GM21515 (cell line): ENCODE results near the gene PABPN1L.

Experiments used
- ATAC-seq: cut with Tn5 transposase; IDR thresholded peaks from one replicate; pipeline ENCODE4 v1.9.1; 2021; ENCODE audit not compliant: unreplicated experiment

The PABPN1L gene

DNA sequence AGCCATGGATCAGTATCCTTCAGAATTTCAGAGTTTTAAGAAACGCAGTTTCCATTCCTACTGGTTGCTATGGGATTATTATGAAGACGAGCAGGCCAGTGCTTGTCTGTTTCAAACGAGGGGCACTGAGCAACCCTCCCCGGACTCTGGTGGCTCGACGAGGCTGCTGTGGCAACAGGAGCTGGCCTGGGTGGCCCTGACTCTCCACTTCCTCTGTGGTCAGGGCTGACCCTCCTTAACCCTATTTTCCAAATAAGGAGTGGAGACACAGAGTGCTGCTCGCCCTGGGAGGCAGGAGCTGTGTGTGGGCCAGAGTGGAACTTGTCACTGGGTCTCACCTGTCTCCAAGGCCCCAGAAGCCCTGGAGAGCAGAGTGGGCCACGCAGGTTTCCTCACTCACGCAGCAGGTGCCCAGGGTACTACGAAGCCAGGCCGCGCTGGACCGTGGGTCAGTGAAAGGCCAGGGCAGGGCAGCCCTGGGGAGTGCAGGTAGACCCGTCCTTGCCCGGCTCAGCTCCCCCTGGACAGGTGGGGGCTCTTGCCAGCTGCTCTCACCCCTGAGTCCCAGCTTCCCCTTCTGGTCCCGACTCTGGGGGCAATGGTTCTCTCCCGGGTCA, 13.0 kb downstream of the PABPN1L start:
- ATAC-seq, result no peak

- ATAC-seq, result no peak
These were observed 14.8 kb downstream of the PABPN1L start for GRCh38 chr16:88851616-88852015.

- no peak for ATAC-seq
These were observed 15.8 kb downstream of the PABPN1L start for GRCh38 chr16:88850531-88851199.

DNA sequence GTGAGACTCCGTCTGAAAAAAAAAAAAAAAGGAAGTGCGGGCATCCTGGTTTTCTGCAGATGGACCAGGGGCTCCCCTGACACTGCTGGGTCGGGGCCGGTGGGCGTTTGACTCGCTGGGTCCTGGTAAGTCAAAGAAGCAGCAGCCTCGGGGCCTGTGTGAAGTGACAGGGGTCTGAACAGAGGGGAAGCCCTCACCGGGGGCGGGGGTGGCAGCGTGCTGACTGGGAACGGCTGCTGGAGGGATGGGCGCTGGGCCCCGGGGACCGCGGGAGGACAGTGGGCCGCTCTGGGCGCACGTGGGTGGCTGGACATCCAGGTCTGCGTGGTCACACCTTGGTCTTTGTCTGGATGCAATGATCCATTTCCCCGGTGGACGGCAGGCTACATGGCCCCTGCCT, 17.9 kb downstream of the PABPN1L start:
- no peak for ATAC-seq

DNA sequence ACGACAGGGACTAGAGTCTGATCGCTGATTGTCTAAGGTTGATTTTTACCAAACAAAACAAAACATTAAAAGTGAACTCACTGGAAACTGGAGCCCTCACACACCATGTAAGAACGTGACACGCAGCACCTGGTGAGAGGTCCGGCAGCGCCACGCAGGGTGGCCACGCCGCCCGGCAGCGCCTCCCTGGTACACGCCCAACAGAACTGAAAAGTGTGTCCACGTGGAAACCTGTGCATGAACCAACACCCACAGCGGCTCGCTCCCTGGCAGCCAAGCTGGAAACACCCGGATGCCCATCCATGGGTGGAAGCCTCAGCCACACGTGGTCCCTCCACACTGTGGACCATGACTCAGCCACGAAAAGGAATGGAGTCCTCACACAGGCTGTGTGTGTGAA, 18.8 kb downstream of the PABPN1L start:
- no peak for ATAC-seq

DNA sequence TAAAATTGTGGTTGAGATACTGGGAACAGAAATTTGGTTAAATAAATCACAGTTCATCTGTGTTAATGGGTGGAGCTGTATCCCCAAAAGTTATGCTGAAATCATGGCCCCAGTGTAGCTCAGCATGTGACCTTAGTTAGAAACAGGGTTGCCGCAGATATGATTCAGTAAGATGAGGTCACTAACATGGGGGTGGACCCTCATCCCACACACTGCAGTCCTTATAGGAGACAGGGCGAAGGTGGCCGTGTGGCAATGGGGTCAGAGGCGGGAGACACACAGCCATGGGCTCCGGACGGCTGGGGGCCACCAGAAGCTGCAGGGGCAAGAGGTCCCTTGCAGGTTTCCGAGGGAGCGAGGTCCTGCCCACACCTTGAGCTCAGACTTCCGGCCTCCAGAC, 20.4 kb downstream of the PABPN1L start:
- no peak for ATAC-seq

GRCh38 chr16:88844419-88845036, 21.9 kb downstream of the PABPN1L start:
- ATAC-seq, result no peak

GRCh38 chr16:88843256-88843655, 23.2 kb downstream of the PABPN1L start:
- no peak for ATAC-seq

DNA sequence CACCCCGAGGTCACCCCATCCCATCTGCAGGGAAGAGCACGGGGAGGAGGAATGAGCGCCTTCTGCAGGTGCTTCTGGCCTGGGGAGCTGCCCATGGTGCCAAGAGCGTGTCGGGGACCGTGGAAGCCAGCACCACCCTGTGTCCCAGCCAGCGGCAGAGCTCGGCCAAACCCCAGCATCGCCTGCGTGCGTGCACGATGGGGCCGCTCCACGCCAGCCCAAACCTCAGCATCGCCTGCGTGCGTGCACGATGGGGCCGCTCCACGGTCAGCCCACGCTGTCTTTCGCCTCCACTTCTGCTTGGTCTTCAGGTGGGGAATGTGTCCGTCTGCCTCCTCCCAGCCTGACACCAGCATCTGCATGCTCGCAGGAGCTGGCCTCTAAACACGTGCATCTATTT, 23.7 kb downstream of the PABPN1L start:
- no peak for ATAC-seq

GRCh38 chr16:88842308-88842756, 24.1 kb downstream of the PABPN1L start:
- ATAC-seq, result no peak

DNA sequence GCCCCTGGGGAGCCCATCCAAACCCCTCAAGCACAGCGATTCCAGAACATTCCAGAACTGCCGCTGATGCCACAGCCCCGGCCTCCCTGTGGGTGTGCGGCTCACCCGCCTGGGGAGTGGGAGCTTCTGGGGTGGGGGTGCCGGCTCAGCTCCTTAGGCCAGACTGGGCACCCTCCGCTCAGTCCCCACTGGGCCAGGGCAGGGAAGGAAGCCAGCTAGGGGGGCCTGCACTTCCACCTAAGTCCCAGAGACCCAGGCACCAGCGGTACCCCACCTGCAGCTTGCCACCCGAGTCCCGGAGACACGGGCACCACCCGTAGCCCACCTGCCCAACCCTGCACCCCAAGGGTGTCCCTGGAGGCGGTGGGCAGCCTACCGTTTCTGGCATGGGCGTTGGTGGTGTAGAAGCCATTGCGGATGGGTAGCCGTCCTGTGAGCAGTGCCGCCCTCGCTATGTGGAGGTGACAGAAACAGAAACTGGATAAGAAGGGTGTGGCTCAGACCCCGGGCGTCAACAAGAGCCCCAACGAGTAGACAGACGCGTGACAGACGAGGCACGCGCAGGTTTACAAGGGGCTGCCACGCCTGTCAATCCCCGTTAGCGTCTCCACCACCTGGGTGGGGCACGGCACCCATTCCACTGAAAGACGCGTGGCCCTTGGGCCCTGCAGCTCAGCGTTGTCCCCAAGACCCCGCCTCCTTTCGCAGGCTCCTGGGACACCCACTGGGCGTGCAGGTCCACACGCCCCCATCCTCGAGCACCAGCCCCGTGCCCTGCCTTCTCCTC, 24.7 kb downstream of the PABPN1L start:
- no peak for ATAC-seq

DNA sequence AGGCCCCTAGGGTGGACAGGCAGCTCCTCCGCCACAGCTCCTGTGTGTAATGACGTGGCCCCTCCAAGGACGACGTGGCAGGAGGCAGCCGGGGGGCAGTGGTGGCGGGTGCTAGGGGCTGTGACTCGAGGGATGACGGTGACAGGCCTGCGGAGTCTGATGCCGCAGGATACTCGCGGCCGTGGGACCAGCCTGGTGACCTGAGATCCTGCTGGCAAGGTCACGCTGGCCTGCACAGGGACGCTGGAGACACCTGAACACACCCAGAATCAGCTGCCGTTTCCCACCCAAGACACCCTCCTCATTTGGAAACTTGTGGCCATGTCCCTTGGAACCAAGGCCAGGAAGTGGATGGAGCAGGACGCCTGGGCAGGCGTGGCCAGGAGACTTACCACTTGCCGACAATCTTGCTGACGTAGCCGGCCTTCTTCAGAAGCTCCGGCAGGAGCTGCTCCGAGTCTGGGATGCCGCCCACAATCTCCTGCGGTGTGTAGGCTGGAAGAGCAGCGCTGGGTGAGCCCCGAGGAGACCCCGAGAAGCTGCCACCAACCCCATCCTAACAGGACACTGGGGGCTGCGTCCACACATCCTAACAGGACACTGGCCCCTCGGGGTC, 25.8 kb downstream of the PABPN1L start:
- no peak for ATAC-seq

- ATAC-seq, result no peak
These were observed 26.5 kb downstream of the PABPN1L start for GRCh38 chr16:88839745-88840599.

GRCh38 chr16:88839026-88839529, 27.4 kb downstream of the PABPN1L start:
- ATAC-seq, result no peak

DNA sequence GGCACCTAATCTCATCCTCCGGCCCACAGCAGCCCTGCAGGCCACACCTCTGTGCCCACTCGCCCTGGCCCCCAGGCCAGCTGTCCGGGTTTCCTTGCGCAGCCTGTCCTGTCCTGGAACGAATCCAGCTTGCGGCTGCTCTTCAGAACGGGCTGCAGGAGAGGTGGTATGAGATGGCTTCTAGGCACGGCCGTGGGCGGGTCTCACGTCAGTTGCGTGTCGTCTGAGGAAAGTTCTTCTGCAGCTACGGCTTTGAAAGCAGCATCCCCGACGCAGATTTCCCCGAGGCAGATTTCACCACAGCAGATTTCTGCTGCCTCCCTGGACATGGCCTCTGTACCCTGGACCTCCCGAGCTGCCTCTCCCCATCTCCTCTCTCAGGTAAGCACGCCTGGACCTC, 27.9 kb downstream of the PABPN1L start:
- no peak for ATAC-seq

DNA sequence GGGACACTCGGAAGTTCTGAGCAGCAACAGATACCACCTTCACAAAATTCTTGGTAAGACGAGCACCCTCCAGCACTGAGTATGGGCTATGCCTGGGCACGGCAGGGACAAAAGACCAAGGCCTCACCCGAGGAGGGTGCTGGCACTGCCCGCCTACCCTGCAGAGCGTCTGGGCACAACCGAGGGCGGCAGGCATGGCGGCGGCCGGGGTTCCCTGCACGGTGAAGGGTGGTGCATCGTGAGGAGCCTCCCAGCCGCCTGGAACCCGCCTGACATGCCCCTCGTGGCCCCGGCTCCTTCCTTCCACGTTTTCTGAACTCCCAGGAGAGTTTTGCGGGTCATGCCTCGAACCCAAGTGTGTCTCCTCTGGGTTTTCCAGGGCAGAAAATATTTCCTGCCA, 28.7 kb downstream of the PABPN1L start:
- no peak for ATAC-seq

DNA sequence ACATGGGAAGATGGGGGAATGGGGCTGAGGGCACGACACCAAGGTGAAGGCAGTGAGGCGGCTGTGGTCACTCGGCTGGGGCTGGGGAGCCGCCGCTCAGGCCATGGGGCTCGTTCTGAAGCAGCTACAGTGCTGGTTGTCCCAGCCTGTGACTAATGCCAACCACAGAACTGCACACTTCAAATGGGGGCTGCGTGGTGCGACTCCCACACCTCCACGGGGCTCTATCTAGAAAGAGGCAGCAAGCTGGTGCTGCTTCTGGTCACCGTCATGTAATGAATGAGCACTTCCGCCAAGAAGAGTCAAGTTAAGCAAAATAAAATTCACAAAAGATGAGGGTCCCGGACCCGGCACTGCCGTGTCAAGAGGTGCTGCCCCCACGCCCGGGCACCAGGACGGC, 29.7 kb downstream of the PABPN1L start:
- ATAC-seq, result no peak

GRCh38 chr16:88835818-88836217, 30.6 kb downstream of the PABPN1L start:
- ATAC-seq, result no peak

DNA sequence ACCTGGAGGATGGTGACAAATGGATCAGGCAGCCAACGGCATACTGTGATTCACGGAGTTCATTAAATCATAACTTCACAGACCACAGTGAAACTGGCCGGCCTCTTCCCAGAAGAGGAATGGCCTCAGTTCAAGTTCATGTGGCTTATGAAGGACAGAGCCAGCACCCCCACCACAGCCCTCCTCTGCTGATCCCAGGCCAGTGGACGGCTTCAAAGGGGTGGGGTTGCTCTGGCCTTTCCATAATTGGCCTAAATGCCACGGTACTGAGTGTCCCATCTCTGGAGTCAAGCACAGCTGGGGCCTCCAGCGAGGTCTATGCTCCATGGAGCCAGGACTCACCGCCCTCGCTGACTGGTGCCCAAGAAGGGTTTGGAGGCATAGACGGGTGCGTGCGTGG, 31.1 kb downstream of the PABPN1L start:
- no peak for ATAC-seq

DNA sequence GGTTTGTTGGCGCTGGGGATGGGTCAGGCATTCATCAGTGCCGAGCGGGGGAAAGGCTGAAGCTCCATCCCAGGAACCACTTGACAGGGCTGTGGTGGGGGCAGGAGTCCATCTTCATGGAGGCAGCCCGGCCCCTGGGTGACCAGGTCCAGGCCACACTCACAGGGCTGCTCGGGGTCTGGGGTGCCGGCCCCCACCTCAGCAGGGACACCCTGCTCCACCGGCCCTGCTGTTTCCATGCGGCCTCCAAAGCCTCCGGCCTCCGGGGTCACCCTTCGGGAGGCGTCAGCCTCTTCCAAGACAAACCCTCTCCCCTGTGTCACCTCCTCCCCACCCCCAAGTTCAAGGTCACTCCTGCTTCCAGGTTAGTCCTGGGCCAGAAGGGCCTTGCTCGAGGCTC, 31.8 kb downstream of the PABPN1L start:
- no peak for ATAC-seq
